Stimulated activated CD4-positive, alpha-beta T cell treated with anti-CD3 and anti-CD28 coated beads, Interleukin-4, amount 100 ng/mL, for 24 hours (primary cell): ENCODE measurements around the gene TRIM50.
A peak's percentile ranks its signal among the peaks of the same experiment; 100 is the strongest.
"Not testable (repeated sequence)": the region's sequence is repeated elsewhere in the genome, so short reads cannot be mapped to it uniquely, and the experiment has no call there.

Experiments used
- DNase-seq: peaks from one replicate; pipeline ENCODE4 v3.0.0-alpha.2; 2020

The TRIM50 gene

DNA sequence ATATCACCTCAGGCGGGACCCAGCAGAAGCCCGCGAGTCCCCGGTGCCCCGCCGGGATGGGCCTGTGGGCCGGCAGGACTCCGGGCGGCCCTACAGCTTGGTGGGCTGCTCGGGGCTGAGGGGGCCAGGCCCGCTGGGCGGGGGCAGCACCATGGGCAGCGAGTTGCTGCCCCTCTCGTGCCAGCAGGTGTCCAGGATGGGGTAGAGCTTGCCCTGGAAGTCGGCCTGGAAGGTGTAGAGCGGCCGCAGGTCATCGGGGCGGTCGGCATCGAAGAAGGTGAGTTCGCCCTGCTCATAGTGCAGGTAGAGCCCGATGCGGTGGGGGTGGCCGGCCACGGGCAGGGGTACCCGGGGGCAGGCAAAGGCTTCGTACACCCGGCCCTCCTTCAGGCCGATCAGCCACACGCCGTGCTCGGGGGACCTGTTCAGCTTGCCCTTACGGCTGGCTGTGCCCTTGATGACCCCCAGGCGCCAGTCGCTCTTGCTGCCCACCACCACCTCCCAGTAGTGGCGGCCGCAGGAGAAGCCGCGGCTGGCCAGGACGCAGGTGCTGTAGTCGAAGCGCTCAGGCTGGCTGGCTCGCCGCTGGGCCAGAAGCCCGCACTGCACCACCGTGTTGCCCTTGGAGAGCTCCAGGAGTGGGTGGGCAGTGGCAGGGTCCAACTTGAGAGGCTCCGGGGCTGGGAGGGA is 14.9 kb downstream of the TRIM50 start:
- no peak for DNase-seq

GRCh38 chr7:73311421-73311820 is 16.5 kb downstream of the TRIM50 start:
- DNase-seq = not testable (repeated sequence)

DNA sequence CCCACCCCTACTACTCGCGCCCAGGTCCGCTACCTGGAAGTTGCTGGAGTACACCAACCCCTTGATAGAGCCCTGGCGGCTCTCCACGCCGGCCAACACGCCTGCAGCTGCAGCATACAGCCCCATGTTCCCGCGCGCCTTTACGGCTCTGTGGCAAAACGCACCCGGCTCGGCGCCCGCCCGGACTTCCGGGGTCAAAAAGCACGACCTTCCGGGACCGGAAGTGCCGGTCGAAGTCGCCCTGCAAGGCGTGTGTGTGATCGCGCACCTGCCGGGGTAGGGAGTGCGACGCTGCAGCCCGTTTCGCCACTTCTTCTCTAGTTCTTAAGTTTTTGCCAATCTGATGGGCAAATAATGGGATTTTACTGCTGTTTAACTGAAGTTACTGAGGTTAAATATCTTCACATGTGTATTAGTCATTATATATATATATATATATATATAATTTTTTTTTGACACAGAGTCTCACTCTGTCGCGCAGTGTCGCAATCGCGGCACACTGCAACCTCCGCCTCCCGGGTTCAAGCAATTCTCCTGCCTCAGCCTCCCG is 19.1 kb downstream of the TRIM50 start, which contains the start of gene NSUN5:
TSS of gene NSUN5 (minus strand) at position 162 of the 550 bp plus-strand sequence. CDS start at position 126, 36 bp downstream.
- DNase-seq = peak; percentile 92

DNA sequence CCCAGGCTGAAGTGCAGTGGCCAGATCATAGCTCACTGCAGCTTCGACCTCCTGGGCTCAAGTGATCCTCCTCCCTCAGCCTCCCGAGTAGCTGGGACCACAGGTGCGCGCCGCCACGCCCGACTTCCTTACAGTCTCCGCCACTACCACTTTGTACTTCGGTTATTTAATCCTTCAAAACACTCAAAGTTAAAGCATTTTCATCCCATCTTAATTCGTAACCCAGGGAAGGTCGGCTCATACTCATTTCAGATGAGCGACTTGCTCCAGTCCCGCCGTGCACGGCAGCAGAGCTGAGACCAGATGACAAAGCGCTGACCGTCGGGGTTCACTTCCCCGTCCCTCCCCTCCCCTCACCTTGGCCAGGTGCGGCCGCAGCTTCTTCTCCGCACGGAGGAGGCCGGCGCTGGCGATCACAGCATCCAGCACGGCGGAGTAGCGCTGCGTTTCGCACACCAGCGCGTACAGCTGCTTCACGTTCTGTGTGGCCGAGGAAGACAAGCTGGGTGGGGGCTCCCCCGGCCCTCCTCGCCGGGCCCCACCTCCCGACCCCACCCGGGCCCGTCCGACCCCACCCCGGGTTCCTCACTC is 19.7 kb downstream of the TRIM50 start:
- DNase-seq = no peak

DNA sequence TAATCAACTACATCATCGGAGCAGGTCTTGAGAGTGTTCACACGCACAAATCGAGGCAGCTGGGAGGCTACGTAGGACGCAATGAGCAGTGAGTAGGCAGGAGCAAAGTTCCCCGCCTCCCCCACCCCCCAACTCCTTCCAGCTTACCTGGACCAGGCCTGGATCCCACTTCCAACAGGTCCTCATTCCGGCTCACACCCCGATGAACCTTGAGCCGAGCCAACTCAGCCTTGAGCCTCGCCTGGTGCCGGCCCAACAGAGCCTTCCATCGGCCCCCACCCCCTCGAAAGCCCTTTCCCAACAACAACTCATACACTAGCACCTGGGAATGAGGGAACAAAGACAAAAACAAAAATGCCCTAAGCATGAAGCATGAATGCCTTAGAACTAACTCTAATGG is 20.4 kb downstream of the TRIM50 start:
- DNase-seq = no peak

- DNase-seq = not testable (repeated sequence)
Observed at GRCh38 chr7:73304612-73305387, 23.1 kb downstream of the TRIM50 start.

GRCh38 chr7:73304071-73304470 is 23.8 kb downstream of the TRIM50 start:
- no peak for DNase-seq

GRCh38 chr7:73303546-73303945 is 24.3 kb downstream of the TRIM50 start:
- no peak for DNase-seq

- DNase-seq = not testable (repeated sequence)
Observed at GRCh38 chr7:73302846-73303245, 25.0 kb downstream of the TRIM50 start.

DNA sequence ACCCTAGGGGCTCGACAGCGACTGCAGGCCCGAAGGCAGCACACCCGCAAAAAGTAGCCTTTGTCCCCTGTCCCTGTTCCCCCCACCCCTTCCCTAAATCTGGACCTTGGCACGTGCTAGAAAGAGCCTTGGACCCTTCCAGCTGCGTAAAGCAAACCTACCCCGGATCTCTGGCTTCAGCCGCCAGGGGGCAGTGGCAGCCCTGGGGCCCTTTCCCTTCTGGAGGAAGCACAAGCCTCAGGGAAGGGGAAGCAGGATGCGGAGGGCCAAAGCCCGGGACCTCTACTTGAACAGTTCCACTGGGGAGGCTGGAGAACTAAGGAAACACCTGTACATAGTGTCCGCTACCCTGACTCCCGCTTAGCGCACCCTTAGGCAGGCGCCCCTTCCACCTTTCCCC is 26.8 kb downstream of the TRIM50 start:
- DNase-seq = not testable (repeated sequence)

GRCh38 chr7:73299812-73300211 is 28.1 kb downstream of the TRIM50 start:
- not testable (repeated sequence) for DNase-seq

- not testable (repeated sequence) for DNase-seq
Observed at GRCh38 chr7:73297706-73298105, 30.2 kb downstream of the TRIM50 start.

DNA sequence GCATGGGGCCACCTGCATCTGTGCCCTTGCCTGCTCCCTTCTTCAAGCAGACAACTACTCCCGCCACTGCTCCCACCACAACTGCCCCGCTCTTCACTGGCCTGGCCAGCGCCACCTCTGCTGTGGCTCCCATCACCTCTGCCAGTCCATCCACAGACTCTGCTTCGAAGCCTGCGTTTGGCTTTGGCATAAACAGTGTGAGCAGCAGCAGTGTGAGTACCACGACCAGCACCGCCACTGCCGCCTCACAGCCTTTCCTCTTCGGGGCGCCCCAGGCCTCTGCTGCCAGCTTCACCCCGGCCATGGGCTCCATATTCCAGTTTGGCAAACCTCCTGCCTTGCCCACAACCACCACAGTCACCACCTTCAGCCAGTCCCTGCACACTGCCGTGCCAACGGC is 30.6 kb downstream of the TRIM50 start:
- not testable (repeated sequence) for DNase-seq

GRCh38 chr7:73277210-73277609 is 50.7 kb downstream of the TRIM50 start:
- not testable (repeated sequence) for DNase-seq

DNA sequence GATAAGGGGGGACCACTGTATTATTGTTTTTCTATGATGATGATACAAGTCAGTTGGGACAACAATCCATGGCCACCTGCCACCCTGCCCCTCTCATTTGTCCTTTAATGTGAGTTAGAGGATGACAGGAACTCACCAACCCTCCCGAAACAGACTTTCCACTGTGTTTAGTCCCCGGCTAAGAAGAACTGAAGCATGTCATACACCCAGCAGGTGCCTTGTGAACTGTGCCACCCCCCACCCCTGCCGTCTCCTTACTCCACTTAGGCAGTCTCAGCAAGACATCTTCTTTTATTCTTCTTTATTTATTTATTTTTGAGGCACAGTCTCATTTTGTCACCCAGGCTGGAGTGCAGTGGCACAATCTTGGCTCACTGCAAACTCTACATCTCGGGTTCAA is 60.1 kb downstream of the TRIM50 start:
- DNase-seq = not testable (repeated sequence)

GRCh38 chr7:73266719-73267368 is 61.0 kb downstream of the TRIM50 start:
- not testable (repeated sequence) for DNase-seq
